ENCODE results near the gene ANO2.
"Not testable (repeated sequence)": the region's sequence is repeated elsewhere in the genome, so short reads cannot be mapped to it uniquely, and the experiment has no call there.

The ANO2 gene

DNA sequence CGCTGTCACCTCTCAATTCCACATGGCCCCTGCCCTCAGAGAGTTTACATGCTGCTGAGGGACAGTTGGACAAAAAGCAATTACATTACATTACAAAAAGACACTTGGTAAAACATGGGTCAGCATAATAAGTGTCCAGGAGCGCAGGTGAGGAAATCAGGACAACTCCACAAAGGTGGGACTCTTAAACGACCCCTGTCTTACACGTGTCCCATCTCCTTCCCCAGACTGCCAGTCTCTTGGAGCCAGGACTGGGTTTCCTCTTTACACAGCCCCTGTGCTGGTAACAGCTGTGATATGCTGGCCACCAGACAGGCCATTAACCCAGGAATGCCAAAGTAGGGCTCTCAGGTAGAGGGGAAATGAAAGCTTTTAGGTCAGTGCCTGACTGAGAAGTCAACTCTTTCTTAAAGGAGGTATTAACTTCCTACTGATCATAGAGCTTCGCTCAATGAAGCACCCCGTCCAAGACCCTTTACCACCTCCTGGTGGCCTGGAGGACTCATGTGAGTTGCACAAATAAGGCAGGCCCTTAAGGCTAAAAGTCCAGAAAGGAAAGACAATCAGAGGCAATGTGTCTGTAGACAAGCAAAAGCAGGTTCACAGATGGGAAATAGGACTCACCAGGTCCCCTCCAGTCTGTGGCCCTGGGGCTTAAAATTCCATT is 55.5 kb downstream of the ANO2 start:
- H3K4me3 ChIP-seq (ENCODE audit: low read depth, low read length), result no peak overlapping the region
- DNase-seq (ENCODE audit: low read depth), result no peak
- TF ChIP-seq, protein P1, sequence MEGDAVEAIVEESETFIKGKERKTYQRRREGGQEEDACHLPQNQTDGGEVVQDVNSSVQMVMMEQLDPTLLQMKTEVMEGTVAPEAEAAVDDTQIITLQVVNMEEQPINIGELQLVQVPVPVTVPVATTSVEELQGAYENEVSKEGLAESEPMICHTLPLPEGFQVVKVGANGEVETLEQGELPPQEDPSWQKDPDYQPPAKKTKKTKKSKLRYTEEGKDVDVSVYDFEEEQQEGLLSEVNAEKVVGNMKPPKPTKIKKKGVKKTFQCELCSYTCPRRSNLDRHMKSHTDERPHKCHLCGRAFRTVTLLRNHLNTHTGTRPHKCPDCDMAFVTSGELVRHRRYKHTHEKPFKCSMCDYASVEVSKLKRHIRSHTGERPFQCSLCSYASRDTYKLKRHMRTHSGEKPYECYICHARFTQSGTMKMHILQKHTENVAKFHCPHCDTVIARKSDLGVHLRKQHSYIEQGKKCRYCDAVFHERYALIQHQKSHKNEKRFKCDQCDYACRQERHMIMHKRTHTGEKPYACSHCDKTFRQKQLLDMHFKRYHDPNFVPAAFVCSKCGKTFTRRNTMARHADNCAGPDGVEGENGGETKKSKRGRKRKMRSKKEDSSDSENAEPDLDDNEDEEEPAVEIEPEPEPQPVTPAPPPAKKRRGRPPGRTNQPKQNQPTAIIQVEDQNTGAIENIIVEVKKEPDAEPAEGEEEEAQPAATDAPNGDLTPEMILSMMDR (IDR thresholded peaks at IDR 0.05; ENCODE audit: low read depth, low read length, missing control alignments), result no peak

DNA sequence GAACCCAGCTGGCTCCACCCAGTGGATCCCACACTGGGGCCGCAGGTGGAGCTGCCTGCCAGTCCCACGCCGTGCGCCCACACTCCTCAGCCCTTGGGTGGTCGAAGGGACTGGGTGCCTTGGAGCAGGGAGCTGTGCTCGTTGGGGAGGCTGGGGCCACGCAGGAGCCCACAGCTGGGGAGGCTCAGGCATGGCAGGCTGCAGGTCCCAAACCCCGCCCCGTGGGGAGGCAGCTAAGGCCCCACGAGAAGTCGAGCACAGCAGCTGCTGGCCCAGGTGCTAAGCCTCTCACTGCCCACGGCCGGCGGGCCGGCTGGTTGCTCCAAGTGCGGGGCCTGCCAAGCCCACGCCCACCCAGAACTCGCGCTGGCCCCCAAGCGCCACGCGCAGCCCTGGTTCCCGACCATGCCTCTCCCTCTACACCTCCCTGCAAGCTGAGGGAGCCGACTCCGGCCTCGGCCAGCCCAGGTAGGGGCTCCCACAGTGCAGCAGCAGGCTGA is 56.2 kb downstream of the ANO2 start:
- TF ChIP-seq, protein P1 (IDR thresholded peaks at IDR 0.05; ENCODE audit: low read depth, low read length, missing control alignments), result no peak
- H3K4me3 ChIP-seq (ENCODE audit: low read depth, low read length), result no peak overlapping the region
- no peak for DNase-seq (ENCODE audit: low read depth)

DNA sequence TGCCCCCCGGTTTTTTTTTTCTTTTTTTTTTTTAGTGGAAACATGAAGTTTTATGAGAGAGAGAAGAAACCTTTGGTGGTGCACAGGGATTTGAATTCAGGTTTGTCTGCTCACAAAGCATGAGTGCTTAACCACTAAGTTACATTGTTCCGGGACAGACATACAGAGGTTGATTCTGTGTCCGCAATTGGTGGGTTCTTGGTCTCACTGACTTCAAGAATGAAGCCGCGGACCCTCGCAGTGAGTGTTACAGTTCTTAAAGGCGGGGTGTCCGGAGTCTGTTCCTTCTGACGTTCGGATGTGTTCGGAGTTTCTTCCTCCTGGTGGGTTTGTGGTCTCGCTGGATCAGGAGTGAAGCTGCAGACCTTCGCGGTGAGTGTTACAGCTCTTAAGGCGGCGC is 57.2 kb downstream of the ANO2 start:
- not testable (repeated sequence) for DNase-seq (ENCODE audit: low read depth); H3K4me3 ChIP-seq (ENCODE audit: low read depth, low read length)

DNA sequence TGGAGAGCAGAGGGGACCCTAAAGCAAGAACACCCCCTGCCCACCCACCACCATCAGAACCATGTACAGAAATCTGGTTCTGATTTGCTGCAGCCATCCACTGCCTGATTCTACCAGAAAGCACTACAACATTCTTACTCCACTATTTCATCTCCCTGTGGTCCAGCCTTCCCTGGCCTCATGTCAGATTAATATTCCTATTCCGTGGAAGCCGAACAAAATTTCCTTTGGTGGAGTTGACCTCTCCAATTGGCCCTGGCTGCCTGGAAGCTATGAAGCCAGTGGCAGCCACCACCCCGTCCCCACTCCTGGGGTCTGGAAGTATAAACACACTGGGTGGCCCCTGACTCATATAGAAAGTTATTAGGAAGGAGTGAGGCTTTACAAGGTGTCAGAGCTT is 60.2 kb downstream of the ANO2 start:
- TF ChIP-seq, protein P1 (IDR thresholded peaks at IDR 0.05; ENCODE audit: low read depth, low read length, missing control alignments), result no peak
- H3K4me3 ChIP-seq (ENCODE audit: low read depth, low read length), result no peak overlapping the region
- DNase-seq (ENCODE audit: low read depth), result no peak

DNA sequence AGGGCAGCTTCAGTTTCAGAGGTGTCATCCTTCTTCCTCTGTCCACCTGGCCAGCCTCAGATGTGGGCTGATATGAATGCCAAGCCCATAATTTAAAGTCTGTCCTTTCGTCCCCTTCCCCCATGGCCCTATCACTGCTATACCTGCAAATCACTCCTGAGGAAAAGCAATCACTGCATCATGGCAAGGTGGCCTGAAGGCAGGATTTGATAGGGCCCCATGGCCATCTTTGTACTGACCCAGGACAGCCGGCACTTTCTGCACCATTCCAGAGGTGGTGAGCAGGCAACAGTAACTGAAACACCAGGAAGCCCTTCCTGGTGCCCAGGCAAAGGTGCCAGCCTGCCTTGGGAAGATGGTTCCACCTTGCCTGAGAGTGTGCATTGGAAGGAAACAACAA is 60.8 kb downstream of the ANO2 start:
- no peak for DNase-seq (ENCODE audit: low read depth)
- H3K4me3 ChIP-seq (ENCODE audit: low read depth, low read length), result no peak overlapping the region
- TF ChIP-seq, protein P1 (IDR thresholded peaks at IDR 0.05; ENCODE audit: low read depth, low read length, missing control alignments), result no peak

DNA sequence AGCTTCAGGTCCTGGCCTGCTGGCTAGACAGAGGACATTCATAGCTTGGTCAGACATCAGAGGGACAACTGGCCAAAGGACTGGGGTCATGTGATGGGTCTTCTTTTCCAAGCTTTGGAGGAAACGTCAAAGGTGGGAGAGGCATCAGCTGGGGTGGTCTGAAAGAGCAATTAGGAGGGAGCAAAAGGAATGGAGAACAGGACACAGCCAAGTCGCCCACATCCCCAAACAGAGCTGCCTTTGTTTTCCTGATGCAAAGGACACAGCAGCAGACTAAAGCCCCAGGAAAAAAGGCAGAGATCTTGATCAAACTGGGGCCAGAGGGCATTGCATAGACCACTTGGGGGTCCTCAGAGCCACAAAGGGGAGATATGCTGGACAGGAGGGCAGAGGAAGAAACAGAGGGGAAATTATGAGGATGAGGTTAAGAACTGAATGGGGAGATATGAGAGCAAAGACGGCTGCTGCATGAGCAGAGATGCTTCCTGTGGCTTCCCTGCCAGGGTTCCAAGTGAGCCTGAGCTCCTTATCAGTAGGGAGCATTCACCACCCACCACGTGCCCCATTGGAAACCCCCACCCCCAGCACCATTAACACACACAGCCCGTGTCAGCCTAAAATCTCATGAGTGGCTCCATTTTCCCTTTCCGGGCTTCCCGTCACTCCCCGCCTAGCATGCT is 62.4 kb downstream of the ANO2 start:
- TF ChIP-seq, protein P1 (IDR thresholded peaks at IDR 0.05; ENCODE audit: low read depth, low read length, missing control alignments), result no peak
- no peak for DNase-seq (ENCODE audit: low read depth)
- H3K4me3 ChIP-seq (ENCODE audit: low read depth, low read length), result no peak overlapping the region

DNA sequence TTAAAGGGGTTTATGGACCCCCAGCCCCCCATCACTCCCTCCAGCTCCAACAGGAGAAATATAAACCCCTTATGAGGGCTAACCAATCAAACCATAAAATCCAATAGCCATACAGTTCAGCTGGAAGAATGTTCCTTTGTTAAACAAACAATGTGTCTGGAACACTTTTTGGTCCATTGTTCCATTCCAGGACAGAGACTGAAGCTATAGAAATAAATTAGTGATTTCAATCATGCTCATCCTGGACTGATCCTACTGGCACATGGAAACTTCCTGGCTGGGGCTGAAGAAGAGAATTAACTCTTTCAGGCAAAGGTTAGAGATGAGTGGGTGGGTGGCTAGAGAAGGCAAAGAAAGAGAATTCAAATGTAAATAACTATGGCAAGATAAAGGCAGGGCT is 63.4 kb downstream of the ANO2 start:
- H3K4me3 ChIP-seq (ENCODE audit: low read depth, low read length), result no peak overlapping the region
- no peak for DNase-seq (ENCODE audit: low read depth)
- TF ChIP-seq, protein P1 (IDR thresholded peaks at IDR 0.05; ENCODE audit: low read depth, low read length, missing control alignments), result no peak

Data from GM12864 (cell line).